GM12878 (cell line): Measurements from ENCODE around the gene VIPR1. TPM values are rescaled to one million over a fixed set of nuclear protein-coding genes. Genes with fewer than 3 reads are reported as not detected.

Experiments
- ATAC-seq: fragments of 200-7000 bp; cut with Tn5 transposase; 3 replicates; pipeline ENCODE4 v1.9.1; 2020; ENCODE audit warnings: mild to moderate bottlenecking, moderate library complexity
- BruUV-seq: library from RNA; stranded (reverse); fragments of 400-500 nt; replicated peaks from 2 replicates; lab custom pipeline; 2021; lab: Mats Ljungman, UMichigan
- CTCF ChIA-PET: fragments of 300-600 bp; sonication (Branson Sonifier 250); formaldehyde crosslinking; extraction: SDS; loops from one replicate; lab custom pipeline; 2021; ENCODE audit warnings: inconsistent platforms; lab: Yijun Ruan, JAX
- POLR2A ChIA-PET: fragments of 350-600 bp; formaldehyde crosslinking; extraction: SDS; loops from one replicate; lab custom pipeline; 2021; ENCODE audit warnings: inconsistent platforms; lab: Charles Lee
- RAD21 ChIA-PET: fragments of 300-600 bp; sonication (Branson Sonifier 250); formaldehyde crosslinking; loops from one replicate; lab custom pipeline; 2023; ENCODE audit warnings: antibody characterized with exemption; ENCODE audit not compliant: unreplicated experiment; lab: Charles Lee
- SMC1A ChIA-PET: fragments of 300-600 bp; sonication (Branson Sonifier 250); formaldehyde crosslinking; loops from one replicate; lab custom pipeline; 2023; ENCODE audit not compliant: unreplicated experiment, uncharacterized antibody; lab: Charles Lee
- DNase-seq: peaks from one replicate; pipeline ENCODE4 v3.0.0-alpha.2; 2011; ENCODE audit warnings: low read depth, low spot score
- FAIRE-seq: peaks from 3 replicates; lab custom pipeline; 2011; peaks lifted over from hg19 to GRCh38; lab: Jason Lieb, UNC
- H2AFZ ChIP-seq: 2 replicates; pipeline ENCODE4 v1.6.0; 2011; ENCODE audit warnings: low read depth, low read length, control low read depth; ENCODE audit not compliant: control insufficient read depth
- H3K27ac ChIP-seq: 2 replicates; pipeline ENCODE4 v1.5.1; 2011; ENCODE audit warnings: control low read depth; ENCODE audit not compliant: control insufficient read depth, insufficient read depth
- H3K27me3 ChIP-seq, 2 experiments: replicated peaks in 1 of 2; 2 replicates each; pipeline versions ENCODE4 v1.6.0 to v1.6.1; 2011; ENCODE audit warnings: low read length in 1 of 2; ENCODE audit not compliant: control insufficient read depth in 2 of 2, insufficient read depth in 2 of 2
- H3K36me3 ChIP-seq, 2 experiments: 2 replicates each; pipeline ENCODE4 v1.5.1; 2011; ENCODE audit warnings: low read length in 1 of 2; ENCODE audit not compliant: control insufficient read depth in 2 of 2, insufficient read depth in 2 of 2
- H3K4me1 ChIP-seq: 2 replicates; pipeline ENCODE4 v1.6.1; 2011; ENCODE audit warnings: mild to moderate bottlenecking, low read length, moderate library complexity, mixed read lengths; ENCODE audit not compliant: control insufficient read depth, insufficient read depth
- H3K4me2 ChIP-seq: 2 replicates; pipeline ENCODE4 v1.6.0; 2011; ENCODE audit warnings: control low read depth; ENCODE audit not compliant: control insufficient read depth, insufficient read depth
- H3K4me3 ChIP-seq: fragments of 200-600 bp; sonication (generic); 2 replicates; pipeline ENCODE4 v1.5.1; 2016
- H3K79me2 ChIP-seq: 2 replicates; pipeline ENCODE4 v1.6.0; 2011; ENCODE audit warnings: low read length; ENCODE audit not compliant: control insufficient read depth, insufficient read depth
- H3K9ac ChIP-seq: 2 replicates; pipeline ENCODE4 v1.8.0; 2011; ENCODE audit warnings: low read length, control low read depth, mixed read lengths; ENCODE audit not compliant: control insufficient read depth, insufficient read depth
- H3K9me3 ChIP-seq: replicated peaks from 3 replicates; pipeline ENCODE4 v1.5.1; 2011; ENCODE audit warnings: mild to moderate bottlenecking, low read length; ENCODE audit not compliant: control insufficient read depth, insufficient read depth
- H4K20me1 ChIP-seq: 2 replicates; pipeline ENCODE4 v1.6.0; 2011; ENCODE audit not compliant: control insufficient read depth, insufficient read depth
- ATF3 ChIP-seq: IDR thresholded peaks from 2 replicates; pipeline ENCODE4 v1.6.1; 2011; ENCODE audit warnings: low read depth, mild to moderate bottlenecking, low read length, moderate library complexity, borderline replicate concordance; ENCODE audit errors: extremely low read depth
- CEBPB ChIP-seq, 2 experiments: fragments of 150-350 bp in 1 of 2; IDR thresholded peaks; 2 replicates each; pipeline ENCODE4 v1.6.1; 2012 to 2014; ENCODE audit warnings: low read depth in 2 of 2, low read length in 2 of 2, borderline replicate concordance in 1 of 2, inconsistent platforms in 1 of 2
- CUX1 ChIP-seq: IDR thresholded peaks from 2 replicates; pipeline ENCODE4 v1.6.1; 2012; ENCODE audit warnings: improper control_type of control experiment, low read depth, low read length; ENCODE audit not compliant: insufficient replicate concordance
- GATAD2B ChIP-seq: fragments of 450-650 bp; conservative IDR thresholded peaks from 2 replicates; pipeline ENCODE4 v1.6.1; 2017; ENCODE audit warnings: low read depth, mild to moderate bottlenecking, moderate library complexity
- IRF5 ChIP-seq: fragments of 450-650 bp; IDR thresholded peaks from 2 replicates; pipeline ENCODE4 v1.6.1; 2017; ENCODE audit warnings: borderline replicate concordance
- JUNB ChIP-seq: IDR thresholded peaks from 2 replicates; pipeline ENCODE4 v1.6.1; 2016; ENCODE audit warnings: antibody characterized with exemption, mild to moderate bottlenecking
- NFYA ChIP-seq: IDR thresholded peaks from 2 replicates; pipeline ENCODE4 v1.6.1; 2011; ENCODE audit warnings: low read depth, mild to moderate bottlenecking, low read length, improper control_type of control experiment, borderline replicate concordance
- PML ChIP-seq: IDR thresholded peaks from 2 replicates; pipeline ENCODE4 v1.6.1; 2012; ENCODE audit warnings: low read length, inconsistent platforms
- TCF7 ChIP-seq: IDR thresholded peaks from 2 replicates; pipeline ENCODE4 v1.6.1; 2014; ENCODE audit warnings: antibody characterized with exemption, borderline replicate concordance
- USF2 ChIP-seq: IDR thresholded peaks from 2 replicates; pipeline ENCODE4 v1.6.1; 2011; ENCODE audit warnings: low read depth, low read length, improper control_type of control experiment, borderline replicate concordance
- WRNIP1 ChIP-seq: IDR thresholded peaks from 2 replicates; pipeline ENCODE4 v1.6.1; 2011; ENCODE audit warnings: low read depth, low read length, improper control_type of control experiment, borderline replicate concordance
- WGBS: methylation state at CpG from one replicate; pipeline ENCODE4 v1.1.6; 2016; ENCODE audit warnings: low lambda C conversion rate; ENCODE audit not compliant: insufficient replicate concordance, insufficient coverage; ENCODE audit errors: missing lambda C conversion rate; 5-methylcytosine and 5-hydroxymethylcytosine counted together
- in situ Hi-C: fragments of 300-500 bp; cut with MboI; formaldehyde crosslinking; loops from 9 replicates; pipeline ENCODE4 v1.14.3; 2018; ENCODE audit warnings: mixed read lengths
- intact Hi-C: fragments of 100-400 bp; cut with micrococcal nuclease; formaldehyde crosslinking; loops from one replicate; pipeline ENCODE4 v1.14.2; 2022; ENCODE audit not compliant: unreplicated experiment
- polyA plus RNA-seq, 11 experiments: library from polyadenylated mRNA; depleted of rRNA in 4 of 11; unstranded in 6 of 11; stranded (reverse) in 5 of 11; fragments of >200 nt; fragmentation: Nextera tagmentation in 4 of 11; fragmentation: Illumina TruSeq in 1 of 11; extraction: Ambion mirVana in 4 of 11; extraction: Trizol in 1 of 11; gene quantifications; 1 replicate in 1 of 11; 2 replicates in 10 of 11; pipeline versions ENCODE4 v1.2.1 to v1.2.3, GENCODE V29; 2011 to 2016; ENCODE audit warnings: inconsistent platforms in 2 of 11, missing spikeins in 2 of 11, low read depth in 1 of 11
- total RNA-seq, 4 experiments: library from RNA; depleted of rRNA in 3 of 4; stranded (reverse); fragments of >200 nt in 3 of 4; fragmentation: Illumina TruSeq in 1 of 4; extraction: Trizol in 1 of 4; gene quantifications; 2 replicates each; pipeline versions ENCODE4 v1.2.1 to v1.2.3, GENCODE V29; 2013 to 2021

The VIPR1 gene
- total and polyA plus RNA-seq, 10 of the 15 experiments (the other 5 are each of a cell fraction or from before 2014, with no cell fraction given): 0.03 to 0.28 (median 0.12) TPM; not detected in 6

- TF ChIP-seq WRNIP1 (no peak), IRF5 (no peak)
- TF ChIP-seq, all 136 proteins: peak for 0
Observed at GRCh38 chr3:42505849-42506410, 3.5 kb downstream of the VIPR1 start (continued).

GRCh38 chr3:42507252-42507651 lies 4.8 kb downstream of the VIPR1 start:
- in situ Hi-C loops (no loop called here), intact Hi-C loops (no loop called here)
- DNase-seq (no peak), FAIRE-seq (no peak), ATAC-seq (no peak)
- WGBS: 17% methylated on average over 7 of the region's 7 CpGs
- CTCF ChIA-PET: interaction anchor here (0.7 to 1.2 kb wide), 2 partner anchors 29 to 260 kb away, joined by 3 read pairs; no protein-coding TSS in a partner anchor
- H3K79me2 ChIP-seq: no peaks in the 10 kb centered on the region
- no peak overlapping the region for H2AFZ ChIP-seq
- no peaks in the 10 kb centered on the region for H3K36me3 ChIP-seq
- H3K4me1 ChIP-seq: no peaks in the 10 kb centered on the region
- H3K27me3 ChIP-seq: peaks cover 0 to 4% of the 10 kb centered on the region in 2 experiments; a peak in 1 of 4 replicates
- RAD21 ChIA-PET: no interaction called here
- H3K9ac ChIP-seq: no peak overlapping the region
- BruUV-seq: no TSS peak
- no peak overlapping the region for H3K4me2 ChIP-seq
- POLR2A ChIA-PET: no interaction called here
- SMC1A ChIA-PET: no interaction called here
- no peak overlapping the region for H3K4me3 ChIP-seq
- H3K9me3 ChIP-seq: no peaks in the 10 kb centered on the region
- H4K20me1 ChIP-seq: no peaks in the 10 kb centered on the region
- no peak overlapping the region for H3K27ac ChIP-seq
- no peak for TF ChIP-seq GATAD2B
- no peak for TF ChIP-seq PML
- no peak for TF ChIP-seq CEBPB (IDR thresholded peaks at IDR 0.05; ENCODE audit: borderline replicate concordance in 1 of 2, low read depth in 2 of 2, low read length in 2 of 2)
- TF ChIP-seq ATF3: no peak
- no peak for TF ChIP-seq TCF7
- no peak for TF ChIP-seq JUNB
- TF ChIP-seq CUX1: no peak
- no peak for TF ChIP-seq USF2
- no peak for TF ChIP-seq NFYA
